T-helper 1 cell treated with Interleukin-12 subunit alpha and Interleukin-12 subunit beta and Interleukin-4 antibody, amounts not matched to agents 30 ng/mL and 1 ng/mL, for 36 hours (primary cell): ENCODE measurements around the gene SMIM21. TPM values are rescaled to one million over a fixed set of nuclear protein-coding genes. Genes with fewer than 3 reads are reported as not detected.

Experiments
- intact Hi-C: fragments of 100-400 bp; cut with micrococcal nuclease; formaldehyde crosslinking; loops from one replicate; pipeline ENCODE4 v1.15.1; 2024
- total RNA-seq: library from RNA; stranded (reverse); gene quantifications from 2 replicates; pipeline ENCODE4 v1.2.3, GENCODE V29; 2022

Gene SMIM21
- total RNA-seq: not detected in 2 replicates

DNA sequence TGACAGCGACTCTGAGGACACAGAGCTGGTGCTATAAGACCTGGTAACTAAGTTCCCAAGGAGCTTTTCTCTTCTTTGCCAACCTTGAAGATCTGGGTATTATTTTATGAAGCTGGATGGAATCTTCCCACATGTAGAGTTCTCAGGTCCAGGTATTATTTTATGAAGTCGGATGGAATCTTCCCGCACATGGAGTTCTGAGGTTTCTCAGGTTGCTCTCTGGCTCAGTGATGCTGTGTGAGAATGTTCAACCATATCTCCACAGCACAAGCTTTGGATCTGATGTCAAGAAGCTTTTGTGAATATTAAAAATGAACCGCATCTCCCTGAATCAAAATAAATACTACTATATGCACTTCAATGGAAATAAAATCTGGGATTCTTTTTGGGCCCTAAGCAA is at the start of gene SMIM21:
TSS of gene SMIM21 (minus strand) at position 101 of the 400 bp plus-strand sequence. CDS start 140 bp downstream, outside the sequence.
- intact Hi-C loops: no loop called here

DNA sequence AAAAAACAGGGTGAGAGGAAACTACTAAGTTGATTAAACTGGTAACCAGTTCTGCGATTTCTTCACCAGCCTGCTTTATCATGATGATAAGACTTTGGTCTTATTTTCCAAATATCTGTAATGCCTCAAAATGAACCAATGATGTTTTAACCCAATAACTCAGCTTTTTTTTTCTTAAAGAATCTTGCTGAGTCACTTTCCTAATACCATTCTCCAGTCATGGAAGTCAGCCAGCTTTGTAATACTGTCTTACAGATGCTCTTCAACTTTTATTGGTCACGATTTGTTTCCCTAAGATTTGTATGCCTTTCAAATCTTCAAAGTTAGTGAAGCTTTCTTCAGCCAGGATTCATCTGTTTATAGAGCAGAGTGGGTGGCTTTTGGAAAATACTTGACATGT is 47.7 kb upstream of the SMIM21 start:
- intact Hi-C loops: loop anchor here (5.0 kb wide), 1 partner anchor 513 kb away; no protein-coding TSS in a partner anchor

DNA sequence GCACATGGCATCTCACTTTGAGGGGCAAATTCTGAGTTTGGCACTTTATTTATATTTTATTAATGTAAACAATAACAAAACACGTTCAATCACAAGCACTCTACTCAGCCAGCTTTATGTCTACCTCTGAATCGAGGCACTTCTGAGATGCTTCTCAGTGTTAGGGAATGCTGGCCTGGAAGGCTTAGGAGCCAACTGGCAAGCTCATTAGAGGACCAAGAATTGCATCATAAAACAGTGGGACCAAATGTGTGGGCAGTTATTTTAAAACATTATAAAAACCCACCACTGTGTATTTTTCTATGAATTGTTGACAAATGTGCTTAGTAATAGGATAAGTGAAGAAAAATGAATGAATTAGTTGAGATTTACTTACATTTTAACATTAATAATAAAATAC is 46.8 kb upstream of the SMIM21 start:
- intact Hi-C loops: no loop called here

DNA sequence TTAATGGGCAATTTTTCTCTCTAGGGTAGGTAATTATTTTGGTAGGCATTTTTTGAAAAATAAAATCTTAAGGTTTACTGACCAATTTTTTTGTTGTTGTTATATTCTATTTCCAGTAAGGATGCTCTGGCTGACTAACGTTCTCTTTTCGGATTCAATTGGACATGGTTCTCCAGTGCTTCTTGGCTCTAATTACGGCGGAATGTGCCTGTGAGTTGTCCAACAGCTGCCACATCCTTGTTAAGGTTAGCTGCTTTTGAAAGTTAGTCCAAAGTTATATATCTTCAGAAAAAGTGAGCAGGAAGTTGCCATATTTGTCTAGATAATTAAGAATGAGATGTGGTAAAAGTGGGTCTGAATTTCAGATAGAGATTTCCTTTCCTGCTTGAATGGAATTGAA is 45.8 kb upstream of the SMIM21 start:
- intact Hi-C loops: no loop called here

DNA sequence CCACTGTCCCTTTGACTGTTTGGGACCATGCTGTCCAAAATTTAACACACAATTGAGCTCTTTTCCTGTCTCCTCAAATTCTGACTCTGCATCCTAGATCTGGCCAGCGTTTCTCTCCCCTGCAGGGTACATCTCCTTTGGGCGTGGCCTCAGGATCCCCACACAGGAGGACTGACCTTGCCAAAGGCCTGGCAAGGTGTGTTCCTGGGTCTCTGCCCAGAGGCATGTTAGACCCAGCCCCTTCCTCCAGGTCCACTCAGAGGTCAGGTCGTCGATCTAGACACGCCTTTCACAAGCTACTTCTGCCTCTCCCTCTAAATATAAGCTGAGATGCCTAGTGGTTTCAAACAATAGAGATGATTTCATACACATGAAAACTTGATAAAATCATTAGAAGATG is 45.4 kb upstream of the SMIM21 start:
- intact Hi-C loops: no loop called here

DNA sequence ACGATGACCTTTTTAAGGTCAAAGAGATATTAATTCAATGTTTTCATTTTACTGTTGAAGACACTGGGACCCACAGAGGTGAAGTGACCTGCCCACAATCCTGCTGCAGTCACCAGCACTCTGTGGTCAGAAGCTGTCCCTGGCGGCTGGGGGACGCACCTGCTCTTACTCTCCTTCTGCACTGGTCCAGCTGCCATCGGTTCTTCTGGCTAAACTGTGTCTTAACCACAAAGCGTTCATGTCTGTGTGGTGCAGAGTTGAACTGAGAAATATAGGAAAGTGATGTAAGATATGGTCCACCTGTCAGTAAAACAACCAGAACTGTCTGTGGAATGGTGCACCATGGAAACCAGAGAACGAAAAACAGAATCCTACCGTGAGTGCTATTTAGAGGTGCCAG is 44.9 kb upstream of the SMIM21 start:
- intact Hi-C loops: no loop called here

DNA sequence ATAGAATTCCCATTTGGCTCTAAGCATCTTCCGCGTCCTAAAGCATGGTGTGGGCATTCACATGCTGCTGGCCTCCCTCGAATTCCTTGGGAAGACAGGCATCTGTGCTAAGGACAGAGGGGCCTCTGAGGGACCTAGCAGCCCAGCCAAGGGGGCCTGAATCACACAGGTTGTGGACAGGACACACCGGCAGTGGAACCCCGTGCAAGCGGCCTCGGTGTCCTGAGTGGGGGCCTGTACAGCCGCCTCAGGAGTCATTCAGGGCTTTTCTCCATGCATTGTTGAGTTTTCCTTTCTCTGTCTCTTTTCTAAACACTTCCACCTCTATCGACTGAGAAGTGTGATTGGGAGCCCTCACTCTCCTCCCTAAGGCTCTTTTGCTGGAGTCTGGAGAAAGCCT is 44.3 kb upstream of the SMIM21 start:
- intact Hi-C loops: no loop called here

DNA sequence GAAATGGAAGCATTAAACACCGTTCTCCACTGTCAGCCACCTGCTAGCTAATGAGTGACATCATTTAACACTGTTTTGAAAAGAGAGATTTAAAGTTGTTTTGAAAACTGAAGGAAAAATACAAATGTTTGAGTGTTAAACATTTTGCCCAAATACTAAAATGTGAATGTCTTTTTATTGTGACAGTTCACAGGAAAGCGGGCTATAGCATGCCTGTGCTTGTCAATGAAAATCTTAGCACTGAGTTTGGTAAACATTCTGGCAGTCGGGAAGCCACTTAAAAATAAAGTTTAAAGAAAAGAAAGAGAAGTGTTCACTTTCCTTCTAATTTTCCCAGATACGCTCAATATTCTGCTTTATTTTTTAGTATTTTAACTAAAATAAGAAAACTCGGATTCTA is 40.3 kb upstream of the SMIM21 start:
- intact Hi-C loops: no loop called here

DNA sequence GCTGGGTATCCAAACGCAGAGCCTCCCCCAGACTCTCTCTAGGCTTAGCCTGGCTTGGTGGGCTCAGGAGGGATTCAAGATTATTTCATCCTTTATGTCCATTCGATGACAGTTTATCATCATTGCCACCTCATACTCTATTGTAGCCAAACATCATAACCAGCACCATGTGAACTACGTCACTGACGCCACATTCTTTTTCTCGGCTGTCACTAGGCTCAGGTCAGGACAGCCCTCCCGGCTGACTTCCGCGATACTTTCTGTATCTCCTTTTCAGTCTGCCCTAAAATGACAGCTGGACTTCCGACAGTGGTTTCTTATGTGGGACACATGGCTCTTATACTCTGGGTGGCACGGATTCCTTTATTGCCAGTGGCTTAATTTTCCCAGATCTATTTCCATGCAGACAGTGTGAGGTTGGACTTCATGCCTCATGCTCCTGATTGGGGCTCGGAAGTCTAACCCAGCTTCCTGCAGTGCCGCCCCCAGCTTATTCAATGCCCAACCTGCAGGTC is 39.8 kb upstream of the SMIM21 start:
- intact Hi-C loops: no loop called here

DNA sequence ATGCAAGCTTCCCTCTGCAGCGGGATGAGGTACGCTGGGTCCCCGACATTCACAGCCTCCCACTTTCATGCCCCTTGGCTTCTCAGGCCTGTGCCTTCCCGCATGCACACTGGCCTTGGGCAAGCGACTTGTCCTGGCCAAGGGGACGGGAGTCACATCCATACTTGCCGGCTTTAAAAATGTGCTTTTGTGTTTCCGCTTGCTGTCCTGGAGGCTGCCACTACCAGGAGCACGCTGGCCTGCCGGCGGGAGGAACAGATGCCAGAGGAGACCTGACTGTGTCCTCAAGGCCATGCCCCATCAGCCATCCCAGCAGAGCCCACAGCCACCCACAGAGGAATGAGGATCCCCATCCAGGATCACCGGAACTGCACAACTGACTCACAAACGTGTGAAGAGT is 36.9 kb upstream of the SMIM21 start:
- intact Hi-C loops: no loop called here

DNA sequence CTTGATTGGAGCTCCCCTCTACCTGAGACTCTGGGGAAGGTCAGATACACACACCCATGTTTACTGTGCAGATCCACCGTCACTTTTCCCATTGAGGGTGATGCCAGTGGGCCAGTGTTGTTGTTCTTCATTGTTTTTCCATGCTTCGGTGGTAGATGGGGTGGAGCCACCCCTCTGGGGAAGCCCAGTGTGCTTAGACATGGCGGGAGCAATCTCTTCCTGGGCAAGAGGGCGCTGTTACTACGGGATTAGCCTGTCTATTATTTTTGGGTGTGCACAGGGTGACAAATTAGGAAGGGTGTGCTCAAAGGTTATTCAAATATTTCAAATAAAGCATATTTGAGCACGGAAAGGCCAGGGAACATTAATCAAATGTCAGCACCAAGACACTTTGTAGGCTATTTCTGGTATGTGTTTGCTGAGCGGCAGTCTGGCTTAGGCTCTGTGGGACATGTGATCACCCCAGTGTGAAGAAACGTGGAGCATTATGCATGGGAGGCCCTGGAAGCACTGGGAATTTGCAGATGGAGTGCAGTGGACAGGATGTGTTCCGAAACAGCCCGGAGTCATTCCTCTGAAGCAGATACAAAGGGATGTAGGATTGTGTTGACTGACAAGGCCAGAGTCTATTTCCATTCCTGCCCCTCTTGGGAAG is 34.8 kb upstream of the SMIM21 start:
- intact Hi-C loops: no loop called here

DNA sequence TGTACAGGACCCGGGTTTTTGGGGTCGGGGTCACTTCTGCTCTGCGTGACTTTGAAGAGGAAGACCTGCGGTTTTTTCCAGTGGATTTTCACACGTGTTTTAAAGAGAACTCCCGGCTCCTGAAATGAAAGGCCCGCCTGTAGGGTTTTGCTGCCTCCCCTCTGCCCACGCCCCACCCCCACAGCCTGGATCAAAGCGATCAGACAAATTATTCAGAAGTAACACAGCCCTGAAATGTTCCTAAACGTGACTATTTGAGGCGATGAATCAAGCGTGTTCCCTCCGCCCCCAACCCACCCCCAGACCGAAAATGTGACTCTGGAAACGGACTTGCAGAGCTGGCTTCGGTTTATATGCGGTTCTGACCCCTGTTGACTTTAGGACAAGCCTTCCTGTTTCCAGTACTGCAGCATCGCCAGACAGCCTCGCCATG is 28.7 kb upstream of the SMIM21 start:
- intact Hi-C loops: no loop called here

DNA sequence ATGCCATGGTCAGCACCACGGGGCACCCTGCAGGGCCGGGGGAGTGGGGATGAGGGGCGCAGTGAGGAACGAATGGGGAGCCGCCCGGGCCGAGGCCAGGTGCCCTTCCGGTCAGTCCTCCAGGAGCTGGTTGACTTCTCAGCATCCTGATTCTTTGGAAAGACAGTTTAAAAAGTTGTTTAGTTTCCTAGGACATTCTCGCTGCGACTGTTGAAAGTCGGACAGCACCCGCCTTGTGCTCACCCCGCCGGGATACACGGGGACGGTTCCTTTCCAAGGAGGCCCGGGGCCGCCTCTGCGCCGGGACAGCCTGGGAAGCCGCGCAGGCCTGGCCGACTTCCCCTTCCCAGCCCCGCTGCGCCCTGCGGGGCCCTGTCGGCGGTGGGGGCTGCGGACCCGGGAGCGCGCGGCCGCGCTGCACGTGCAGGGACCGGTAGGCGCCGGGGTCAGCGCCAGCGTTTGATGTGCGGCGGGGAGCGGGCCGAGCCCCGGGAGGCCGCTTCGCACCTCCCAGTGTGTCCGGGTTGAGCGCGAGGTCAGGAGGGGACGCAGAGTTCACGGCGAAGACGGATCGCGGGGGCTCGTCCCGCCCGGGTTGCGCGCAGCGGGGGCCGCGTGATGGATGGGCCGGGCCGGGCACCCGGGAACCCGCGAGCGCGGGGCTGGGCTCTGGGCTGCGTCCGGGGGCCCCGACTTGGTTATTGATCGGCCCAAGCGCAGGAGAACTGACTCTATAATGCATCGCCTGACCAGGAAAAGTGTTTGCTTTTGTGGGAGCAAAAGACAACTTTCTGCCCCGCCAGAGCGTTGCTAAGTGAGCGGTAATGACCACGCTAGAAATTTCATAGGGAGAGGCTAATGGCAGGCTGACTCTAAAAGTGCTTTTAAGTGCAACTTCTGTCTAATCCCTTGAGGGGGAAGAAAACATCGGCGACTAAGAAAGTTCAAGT is 28.0 kb upstream of the SMIM21 start:
- intact Hi-C loops: no loop called here

DNA sequence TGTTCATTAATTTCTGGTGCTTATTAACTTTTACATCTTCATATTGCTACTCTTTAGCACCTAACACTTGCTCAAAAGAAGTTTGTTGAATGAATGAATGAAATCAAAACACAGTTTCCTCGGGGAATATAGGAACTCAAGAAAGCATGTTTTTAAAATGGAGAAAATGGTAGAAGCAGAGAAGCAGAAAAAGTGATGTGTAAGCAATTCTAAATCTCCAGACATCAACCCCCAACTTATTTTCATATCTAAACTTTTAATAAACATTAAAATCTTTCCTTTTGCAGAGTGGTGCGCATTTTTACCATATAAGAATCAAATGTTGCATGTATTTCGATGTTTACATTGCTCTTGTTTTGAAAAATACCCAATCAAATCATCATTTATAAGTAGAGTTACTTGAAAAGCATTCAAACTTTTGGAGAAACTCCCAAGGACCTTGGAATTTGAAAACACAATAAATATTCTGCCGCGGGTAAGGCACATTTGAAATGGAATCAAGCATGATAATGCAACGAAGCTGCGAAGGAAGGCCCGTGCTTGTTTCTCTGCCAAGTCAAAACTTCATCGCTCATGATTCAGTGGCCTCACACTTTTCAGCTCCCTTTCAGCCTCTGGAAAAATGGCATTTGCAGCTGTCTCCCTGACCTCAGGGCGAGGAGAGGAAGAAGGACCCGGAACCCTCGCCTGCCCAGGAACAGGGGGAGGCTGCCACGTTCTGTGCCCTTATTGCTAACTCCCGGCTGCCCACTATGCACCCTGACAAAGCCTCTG is 26.7 kb upstream of the SMIM21 start:
- intact Hi-C loops: no loop called here

DNA sequence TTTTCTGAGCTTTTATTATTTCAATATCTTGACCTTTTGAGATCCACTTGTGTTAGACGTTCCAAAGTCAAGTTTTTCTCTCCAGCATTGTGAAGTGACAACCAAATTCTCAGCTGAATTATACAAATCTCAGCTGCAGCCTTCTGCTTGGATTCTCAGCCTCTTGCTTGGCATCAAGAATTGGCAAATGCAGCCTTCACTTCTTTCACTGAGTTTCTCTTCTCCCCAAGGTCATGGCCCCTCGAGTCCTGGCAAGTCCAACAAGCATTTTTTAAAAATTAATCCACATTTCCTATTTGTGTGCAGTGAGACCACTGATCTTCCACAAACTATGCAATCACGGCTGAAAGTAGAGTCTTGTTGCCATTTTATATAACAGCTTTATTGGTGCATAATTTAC is 23.4 kb upstream of the SMIM21 start:
- intact Hi-C loops: no loop called here

DNA sequence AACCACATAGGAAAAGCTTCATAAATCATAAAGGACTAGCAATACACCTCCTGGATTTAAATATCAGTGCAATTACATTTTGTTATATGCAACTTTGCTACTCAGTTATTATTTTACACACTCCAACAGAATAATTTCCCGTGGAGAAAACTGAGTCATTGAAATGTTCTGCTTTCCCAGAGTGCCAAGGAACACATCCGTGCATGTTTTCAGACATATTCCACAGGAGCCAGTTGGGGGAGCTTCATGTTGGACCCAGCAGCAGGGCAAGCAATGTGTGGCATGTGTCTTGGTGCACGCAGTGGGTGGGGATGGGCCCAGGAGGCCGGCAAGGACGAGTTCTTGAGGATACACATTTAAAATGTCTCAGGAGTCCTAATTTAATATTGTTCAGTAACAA is 14.4 kb upstream of the SMIM21 start:
- intact Hi-C loops: no loop called here

DNA sequence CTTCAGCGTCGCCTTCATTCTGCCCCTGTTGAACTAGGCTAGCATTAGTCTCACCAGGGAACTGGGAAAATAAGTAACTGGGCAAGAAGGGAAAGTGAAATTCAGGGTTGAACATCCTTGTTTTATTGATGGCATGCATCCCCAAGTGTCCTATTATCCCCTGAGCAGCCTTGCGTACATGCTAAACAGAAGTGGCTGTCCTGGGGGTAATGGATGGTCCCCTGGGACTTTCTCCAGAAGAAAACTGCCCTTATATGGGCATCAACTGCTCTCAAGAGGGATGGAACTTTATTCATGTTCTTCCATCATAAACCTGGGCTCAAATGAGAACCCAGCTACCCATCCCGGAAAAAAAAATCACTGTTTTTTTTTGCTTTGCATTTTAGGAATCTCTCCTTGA is 11.8 kb upstream of the SMIM21 start:
- intact Hi-C loops: no loop called here

DNA sequence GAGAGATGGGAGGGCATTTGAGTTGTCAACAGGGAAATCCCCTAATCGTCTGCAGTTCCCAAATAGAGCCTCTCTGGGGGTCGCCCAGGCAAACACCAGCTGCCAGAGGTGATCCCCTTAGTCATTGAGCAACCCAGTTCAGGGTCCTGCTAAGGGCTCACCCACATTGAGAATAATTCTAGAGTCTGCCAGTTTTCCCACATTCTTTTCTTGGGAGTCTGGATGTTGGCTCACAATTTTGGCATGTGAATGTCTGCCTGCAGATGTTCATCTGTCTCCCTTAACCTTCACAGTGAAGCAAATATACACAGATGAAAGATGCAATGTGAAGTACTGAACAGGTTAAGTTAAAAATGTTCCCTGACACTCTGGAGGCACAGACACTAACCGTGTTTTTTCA is 11.4 kb upstream of the SMIM21 start:
- intact Hi-C loops: no loop called here

DNA sequence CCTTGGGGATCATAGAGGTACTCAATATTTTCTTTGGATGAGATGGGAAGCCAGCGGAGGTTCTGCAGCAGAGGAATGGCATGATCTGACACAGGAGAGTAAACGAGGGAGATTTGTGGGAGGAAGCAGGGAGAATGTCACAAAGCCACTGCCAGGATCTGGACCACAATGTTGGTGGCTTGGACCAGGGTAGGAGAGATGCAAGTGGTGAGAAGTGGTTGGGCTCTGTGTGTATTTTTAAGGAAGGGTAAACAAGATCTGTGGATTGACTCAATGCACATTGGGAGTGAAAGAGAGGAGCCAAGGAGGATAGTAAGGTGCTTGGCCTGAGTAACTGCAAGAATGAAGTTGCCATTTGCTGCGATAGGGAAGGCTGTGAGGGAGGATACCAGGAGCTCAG is 10.5 kb upstream of the SMIM21 start:
- intact Hi-C loops: no loop called here

DNA sequence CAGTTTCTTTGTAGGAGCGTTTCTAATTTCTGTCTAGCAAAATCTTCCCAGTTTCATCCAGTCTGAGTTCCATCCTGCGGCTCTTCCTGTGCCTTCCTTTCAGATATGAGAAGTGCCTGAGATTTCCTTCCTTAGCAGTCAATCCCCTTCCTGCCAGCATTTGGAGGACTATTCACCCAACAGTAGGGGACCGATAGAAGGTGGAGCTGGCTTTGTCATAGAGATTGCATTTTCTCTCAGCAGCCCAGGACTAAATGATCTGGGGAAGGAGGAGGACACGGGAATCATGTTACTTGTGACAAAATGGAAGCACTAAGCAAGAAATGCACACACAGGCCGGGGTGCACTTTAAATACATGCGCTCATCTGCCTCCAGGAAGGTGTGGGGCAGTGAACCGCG is 5.6 kb upstream of the SMIM21 start:
- intact Hi-C loops: no loop called here

DNA sequence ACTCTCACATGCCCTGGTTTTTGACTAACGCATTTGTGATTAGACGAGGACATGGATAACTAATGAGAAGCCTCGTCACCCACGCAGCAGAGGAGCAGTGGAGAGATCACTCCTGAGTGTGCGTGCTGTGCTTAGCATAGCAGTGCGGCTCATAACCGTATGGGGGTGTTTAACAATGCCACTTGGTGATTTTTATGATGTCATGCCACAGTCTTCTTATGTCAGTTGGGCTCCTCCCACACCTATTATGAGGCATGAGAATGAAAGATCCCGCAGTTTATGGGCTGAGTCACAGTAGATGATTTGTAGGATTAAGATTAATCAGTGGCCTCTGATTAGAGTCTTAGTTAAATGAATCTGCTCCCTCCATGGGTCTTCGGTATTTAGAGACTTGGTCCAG is 2.5 kb upstream of the SMIM21 start:
- intact Hi-C loops: no loop called here

DNA sequence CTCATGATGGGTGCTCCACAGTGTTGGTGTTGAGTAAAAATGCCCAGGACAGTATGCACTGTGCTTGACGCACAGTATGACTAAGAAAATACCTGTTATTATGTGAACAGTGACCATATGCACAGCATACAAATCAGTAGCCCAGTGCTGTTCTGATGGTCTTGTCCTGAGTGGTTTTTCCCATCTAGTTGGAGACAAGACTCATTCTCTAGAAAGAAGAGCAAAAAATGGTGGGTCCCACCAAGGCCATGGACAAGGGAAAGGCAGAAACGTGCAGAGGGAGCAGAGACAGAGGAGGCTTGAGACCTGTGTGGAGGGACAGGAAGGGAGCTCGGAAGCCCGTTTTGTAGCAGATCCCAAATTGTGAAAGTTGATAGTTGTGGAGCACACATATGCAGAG is 987 bp upstream of the SMIM21 start:
- intact Hi-C loops: no loop called here
